ENCODE data around the gene SRR.
A peak's percentile ranks its signal among the peaks of the same experiment; 100 is the strongest.

The SRR gene

DNA sequence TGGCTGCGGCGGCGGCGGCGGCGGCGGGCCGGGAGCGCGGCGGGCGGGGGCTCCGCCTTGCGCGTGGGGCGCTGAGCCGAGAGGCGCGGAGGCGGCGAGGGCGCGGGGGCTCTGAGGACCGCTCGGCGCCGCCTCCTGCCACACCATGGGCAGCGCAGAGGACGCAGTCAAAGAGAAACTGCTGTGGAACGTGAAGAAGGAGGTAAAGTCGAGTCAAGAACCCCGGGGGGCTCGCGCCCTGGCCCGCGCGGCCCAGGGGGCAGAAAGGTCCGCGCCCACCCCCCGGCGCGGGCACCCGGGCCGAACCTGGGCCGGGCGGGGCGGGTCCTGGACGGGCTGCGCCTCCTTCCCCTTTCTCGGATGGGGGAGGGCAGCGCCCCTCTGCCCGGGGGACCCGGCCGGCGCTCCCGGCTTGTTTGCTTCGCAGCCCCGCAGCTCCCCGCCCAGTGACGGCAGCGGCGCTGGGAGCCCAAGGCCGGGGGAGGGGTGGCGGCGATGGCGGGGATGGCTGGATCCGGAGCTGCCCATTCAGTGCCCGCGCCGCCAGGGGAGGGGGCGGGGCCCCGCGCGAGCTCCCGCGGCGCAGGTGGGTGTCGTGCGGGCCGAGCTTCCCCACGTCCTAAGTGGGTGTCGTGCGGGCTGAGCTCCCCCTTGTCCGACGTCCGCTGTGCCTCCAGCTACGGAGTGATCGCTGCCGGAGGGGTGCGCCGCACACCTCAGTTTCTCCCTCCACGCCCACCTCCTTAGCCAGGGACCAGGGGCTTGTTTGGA is 34.0 kb downstream of the SRR start:
- TF ChIP-seq, protein P1, sequence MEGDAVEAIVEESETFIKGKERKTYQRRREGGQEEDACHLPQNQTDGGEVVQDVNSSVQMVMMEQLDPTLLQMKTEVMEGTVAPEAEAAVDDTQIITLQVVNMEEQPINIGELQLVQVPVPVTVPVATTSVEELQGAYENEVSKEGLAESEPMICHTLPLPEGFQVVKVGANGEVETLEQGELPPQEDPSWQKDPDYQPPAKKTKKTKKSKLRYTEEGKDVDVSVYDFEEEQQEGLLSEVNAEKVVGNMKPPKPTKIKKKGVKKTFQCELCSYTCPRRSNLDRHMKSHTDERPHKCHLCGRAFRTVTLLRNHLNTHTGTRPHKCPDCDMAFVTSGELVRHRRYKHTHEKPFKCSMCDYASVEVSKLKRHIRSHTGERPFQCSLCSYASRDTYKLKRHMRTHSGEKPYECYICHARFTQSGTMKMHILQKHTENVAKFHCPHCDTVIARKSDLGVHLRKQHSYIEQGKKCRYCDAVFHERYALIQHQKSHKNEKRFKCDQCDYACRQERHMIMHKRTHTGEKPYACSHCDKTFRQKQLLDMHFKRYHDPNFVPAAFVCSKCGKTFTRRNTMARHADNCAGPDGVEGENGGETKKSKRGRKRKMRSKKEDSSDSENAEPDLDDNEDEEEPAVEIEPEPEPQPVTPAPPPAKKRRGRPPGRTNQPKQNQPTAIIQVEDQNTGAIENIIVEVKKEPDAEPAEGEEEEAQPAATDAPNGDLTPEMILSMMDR (conservative IDR thresholded peaks at IDR 0.05) = no peak
- TF ChIP-seq ZFX (IDR thresholded peaks at IDR 0.05) = no peak
- H3K27ac ChIP-seq = peak overlapping the region; percentile 92

DNA sequence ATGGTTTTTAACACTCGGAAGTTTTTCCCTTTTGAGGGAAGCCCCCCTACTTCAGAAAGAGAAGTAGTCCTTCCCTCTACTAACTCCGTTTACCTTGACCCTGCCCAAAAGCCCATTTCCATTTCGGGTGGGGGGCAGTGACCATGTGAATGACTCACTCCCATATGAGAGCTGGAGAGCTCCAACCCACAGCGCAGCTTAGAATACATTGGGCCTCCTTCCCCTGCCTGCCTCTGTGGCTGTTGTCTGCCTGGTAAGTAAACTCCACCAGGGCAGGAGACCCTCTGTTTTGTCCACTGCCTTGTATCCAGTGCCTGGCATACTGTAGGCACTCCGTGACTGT is 34.5 kb downstream of the SRR start:
- H3K27ac ChIP-seq = peak overlapping the region; percentile 92
- TF ChIP-seq, protein P1 (conservative IDR thresholded peaks at IDR 0.05) = no peak
- TF ChIP-seq ZFX (IDR thresholded peaks at IDR 0.05) = no peak

DNA sequence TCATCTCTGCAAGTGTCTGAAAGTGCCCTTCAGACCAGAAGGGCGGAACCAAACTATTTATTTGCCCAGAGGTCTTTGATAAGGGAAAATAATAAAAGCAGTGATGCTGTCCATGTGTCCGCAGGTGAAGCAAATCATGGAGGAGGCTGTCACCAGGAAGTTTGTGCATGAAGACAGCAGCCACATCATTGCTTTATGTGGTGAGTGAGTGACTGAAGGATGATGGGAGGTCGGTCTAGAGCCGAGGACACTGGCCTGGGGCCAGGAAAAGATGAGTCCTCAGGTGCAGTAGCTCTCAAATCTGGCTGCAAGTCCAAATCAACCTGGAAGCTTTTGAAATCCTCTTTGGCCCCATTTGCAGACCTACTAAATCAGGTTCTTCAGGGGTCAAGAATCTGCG is 39.7 kb downstream of the SRR start:
- TF ChIP-seq ZFX (IDR thresholded peaks at IDR 0.05) = no peak
- TF ChIP-seq, protein P1 (conservative IDR thresholded peaks at IDR 0.05) = no peak
- H3K27ac ChIP-seq = no peak overlapping the region

DNA sequence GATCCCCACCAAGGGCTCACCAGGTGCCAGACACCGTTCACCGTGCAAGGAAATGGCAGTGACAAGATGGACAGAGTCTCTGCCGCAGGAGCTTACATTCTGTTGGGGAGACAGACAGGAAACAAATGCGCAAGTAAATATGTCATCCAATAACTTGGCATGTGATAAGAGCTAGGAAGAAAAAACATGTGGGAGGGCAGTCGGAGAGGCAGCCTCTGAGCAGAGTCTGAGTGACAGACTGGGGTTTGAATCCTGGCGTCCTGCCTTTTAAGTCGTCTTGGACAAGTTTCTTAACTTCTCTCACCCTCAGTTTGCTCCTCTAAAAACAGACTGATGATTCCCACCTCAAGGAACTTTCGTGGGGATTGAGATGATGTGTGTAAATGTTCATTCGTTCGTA is 40.8 kb downstream of the SRR start:
- TF ChIP-seq ZFX (IDR thresholded peaks at IDR 0.05) = no peak
- TF ChIP-seq, protein P1 (conservative IDR thresholded peaks at IDR 0.05) = no peak

DNA sequence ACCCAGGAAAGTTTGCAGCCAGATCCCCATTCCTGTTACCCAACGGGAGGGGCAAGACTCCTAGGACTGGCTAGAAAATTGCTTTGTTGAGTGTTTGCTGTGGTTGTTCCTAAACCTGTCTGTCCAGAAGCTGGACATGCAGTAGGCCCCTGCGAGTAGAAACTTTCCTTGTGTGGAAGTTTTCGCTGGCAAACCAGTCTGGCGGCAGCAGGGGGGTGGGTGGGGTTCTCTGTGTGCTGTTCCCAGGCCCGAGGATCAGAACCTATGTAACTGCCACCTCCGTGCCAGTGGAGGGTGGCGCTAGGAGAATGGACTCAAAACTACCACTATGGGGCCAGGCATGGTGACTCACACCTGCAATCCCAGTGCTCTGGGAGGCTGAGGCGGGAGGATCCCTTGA is 42.7 kb downstream of the SRR start:
- no peak for TF ChIP-seq ZFX (IDR thresholded peaks at IDR 0.05)
- TF ChIP-seq, protein P1 (conservative IDR thresholded peaks at IDR 0.05) = no peak
- H3K27ac ChIP-seq = peak overlapping the region; percentile 86

More for the DNA sequence above, 40.8 kb downstream of the SRR start:
- H3K27ac ChIP-seq = no peak overlapping the region; the same call in 1 of the 2 replicates

DNA sequence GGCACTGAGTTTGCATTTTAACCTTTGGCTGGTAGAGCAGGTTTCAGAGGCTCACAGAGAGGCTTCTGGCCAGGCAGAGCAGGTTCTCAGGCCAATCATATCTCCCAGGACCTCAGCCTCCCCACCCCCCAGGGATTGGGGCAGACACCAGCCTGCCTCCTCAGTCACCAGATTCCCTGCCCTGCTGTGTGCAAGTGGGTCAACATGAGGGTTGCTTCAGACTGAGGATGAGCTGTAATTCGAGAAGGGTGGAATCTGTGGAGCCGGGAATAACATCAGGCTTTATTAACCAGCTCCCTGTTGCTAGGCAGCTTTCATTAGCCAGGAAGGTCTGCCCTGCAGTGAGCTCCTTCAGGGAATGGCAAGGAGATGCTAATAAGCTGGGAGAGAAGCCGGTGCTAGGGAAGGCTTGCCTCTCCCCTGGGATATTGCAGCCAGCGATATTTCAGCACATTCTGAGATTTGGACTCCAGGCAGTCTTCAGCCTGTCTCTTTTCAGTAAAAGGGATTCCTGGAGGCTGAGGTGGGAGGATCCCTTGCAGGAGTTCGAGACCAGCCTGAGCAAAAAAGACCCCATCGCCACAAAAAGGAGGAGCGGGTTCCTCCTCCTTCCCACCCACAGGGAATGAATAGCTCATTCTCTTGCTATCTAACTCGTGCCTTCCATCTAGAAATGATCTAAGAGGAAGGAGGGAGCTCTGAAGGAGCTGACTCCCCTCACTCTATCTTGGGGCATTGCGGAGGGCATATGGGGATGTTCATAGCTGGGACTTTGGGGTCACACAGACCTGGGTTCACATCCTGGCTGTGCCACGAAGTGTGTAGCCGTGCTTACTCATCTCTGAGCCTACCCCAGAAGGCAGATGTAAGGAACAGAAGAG is 44.3 kb downstream of the SRR start:
- peak overlapping the region; percentile 86 for H3K27ac ChIP-seq
- no peak for TF ChIP-seq ZFX (IDR thresholded peaks at IDR 0.05)
- TF ChIP-seq, protein P1 (conservative IDR thresholded peaks at IDR 0.05) = no peak

DNA sequence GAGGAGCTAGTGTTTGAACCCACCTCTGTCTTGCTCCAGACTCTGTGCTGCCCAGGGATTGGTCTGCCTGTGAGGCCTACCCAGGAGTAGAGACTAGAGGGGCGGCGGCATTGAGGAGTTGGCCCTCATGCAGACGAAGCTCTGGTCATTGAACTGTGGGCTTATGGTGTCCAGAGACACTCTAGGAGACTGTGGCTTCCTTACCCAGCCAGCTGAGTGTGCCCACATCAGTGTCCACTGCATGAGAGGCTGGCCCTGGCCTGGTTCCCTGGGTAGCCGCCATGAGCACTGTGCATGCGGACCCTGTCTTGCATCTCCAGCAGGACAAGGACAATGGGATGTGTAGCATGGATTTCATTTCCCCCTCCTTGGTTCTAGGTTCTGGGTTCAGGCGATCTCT is 47.5 kb downstream of the SRR start:
- H3K27ac ChIP-seq = no peak overlapping the region
- TF ChIP-seq, protein P1 (conservative IDR thresholded peaks at IDR 0.05) = no peak
- TF ChIP-seq ZFX (IDR thresholded peaks at IDR 0.05) = no peak
